ENCODE measurements around the gene KCNQ1OT1.

KCNQ1OT1 gene

DNA sequence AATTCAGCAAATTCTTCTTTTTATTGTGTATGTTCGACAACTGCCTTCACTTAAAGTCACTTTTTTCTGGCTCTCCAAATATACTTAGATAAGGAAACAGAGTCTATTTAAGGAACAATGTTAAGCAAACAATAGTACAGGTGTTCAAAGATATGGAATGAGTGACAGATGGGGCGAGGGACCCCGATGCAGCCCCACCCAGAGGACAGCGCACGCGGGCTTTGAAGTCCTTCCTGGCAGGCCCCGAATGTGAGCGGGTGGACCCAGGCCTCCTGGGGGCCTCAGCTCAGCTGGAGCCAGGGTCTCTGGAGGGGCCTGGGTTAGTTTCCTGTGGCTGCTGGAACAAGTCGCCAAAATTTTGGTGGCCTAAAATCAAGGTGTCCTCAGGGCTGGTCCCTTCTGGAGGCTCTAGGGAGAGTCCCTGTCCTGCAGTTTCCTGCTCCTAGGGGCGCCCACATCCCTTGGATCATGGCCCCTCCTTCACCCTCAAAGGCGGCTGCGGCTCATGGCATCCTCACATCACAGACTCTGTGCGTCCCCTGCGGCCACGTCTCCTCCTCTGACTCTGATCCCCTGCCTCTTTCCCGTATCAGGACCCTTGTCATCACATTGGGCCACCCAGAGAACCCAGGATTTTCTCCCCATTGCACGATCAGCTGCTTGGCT lies 40.6 kb upstream of the KCNQ1OT1 start:
- TF ChIP-seq, protein P1, sequence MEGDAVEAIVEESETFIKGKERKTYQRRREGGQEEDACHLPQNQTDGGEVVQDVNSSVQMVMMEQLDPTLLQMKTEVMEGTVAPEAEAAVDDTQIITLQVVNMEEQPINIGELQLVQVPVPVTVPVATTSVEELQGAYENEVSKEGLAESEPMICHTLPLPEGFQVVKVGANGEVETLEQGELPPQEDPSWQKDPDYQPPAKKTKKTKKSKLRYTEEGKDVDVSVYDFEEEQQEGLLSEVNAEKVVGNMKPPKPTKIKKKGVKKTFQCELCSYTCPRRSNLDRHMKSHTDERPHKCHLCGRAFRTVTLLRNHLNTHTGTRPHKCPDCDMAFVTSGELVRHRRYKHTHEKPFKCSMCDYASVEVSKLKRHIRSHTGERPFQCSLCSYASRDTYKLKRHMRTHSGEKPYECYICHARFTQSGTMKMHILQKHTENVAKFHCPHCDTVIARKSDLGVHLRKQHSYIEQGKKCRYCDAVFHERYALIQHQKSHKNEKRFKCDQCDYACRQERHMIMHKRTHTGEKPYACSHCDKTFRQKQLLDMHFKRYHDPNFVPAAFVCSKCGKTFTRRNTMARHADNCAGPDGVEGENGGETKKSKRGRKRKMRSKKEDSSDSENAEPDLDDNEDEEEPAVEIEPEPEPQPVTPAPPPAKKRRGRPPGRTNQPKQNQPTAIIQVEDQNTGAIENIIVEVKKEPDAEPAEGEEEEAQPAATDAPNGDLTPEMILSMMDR (IDR thresholded peaks at IDR 0.05; ENCODE audit: insufficient read depth, missing control alignments): no peak
- FAIRE-seq (no peak), DNase-seq (ENCODE audit: insufficient read length, low spot score) (no peak)

DNA sequence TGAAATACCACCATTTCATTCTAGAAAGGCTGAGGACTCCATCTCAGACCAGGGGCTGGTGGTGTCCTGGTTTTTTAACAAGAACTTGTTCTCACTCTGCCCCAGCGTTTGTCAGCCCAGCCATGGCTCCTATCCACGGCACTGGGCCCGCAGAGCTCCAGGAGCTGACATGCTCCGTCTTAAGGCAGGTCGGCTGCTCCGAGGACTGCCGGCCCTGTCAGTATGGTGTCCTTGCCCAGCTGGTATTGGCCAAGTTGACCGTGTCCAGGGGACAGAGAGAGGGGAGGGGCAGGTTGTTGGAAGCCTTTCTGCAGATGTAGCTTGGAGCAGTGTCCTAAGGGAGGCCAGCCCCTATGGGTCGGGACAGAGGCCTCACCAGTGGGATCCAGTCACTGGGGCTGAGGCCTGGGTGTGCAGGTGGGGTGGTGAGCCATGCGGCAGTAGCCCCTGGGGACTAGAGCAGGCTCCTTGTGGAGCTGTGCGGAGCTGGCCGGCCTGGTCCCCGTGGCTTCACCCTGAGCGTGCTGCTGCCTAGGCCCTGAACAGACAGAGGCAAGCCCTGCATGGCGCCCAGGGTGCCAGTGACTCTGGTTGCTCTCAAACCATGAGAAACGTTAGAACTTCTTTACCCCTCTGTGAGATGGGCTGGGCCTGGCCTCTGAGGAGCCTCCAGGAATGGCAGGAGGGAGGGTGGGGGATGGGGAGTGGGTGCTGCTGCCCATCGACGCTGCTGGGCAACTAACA lies 39.9 kb upstream of the KCNQ1OT1 start:
- TF ChIP-seq, protein P1 (IDR thresholded peaks at IDR 0.05; ENCODE audit: insufficient read depth, missing control alignments): no peak
- no peak for DNase-seq (ENCODE audit: insufficient read length, low spot score)
- FAIRE-seq: no peak

GRCh38 chr11:2738551-2739431 lies 39.0 kb upstream of the KCNQ1OT1 start:
- FAIRE-seq: no peak
- TF ChIP-seq, protein P1 (IDR thresholded peaks at IDR 0.05; ENCODE audit: insufficient read depth, missing control alignments): no peak

GRCh38 chr11:2737866-2738265 lies 38.1 kb upstream of the KCNQ1OT1 start:
- no peak for FAIRE-seq
- DNase-seq (ENCODE audit: insufficient read length, low spot score): no peak

More at GRCh38 chr11:2738551-2739431, 39.0 kb upstream of the KCNQ1OT1 start:
- DNase-seq (ENCODE audit: insufficient read length, low spot score): no peak

GRCh38 chr11:2737226-2737590 lies 37.4 kb upstream of the KCNQ1OT1 start:
- DNase-seq (ENCODE audit: insufficient read length, low spot score) (no peak), FAIRE-seq (no peak)
- TF ChIP-seq, protein P1 (IDR thresholded peaks at IDR 0.05; ENCODE audit: insufficient read depth, missing control alignments): no peak

More at GRCh38 chr11:2737866-2738265, 38.1 kb upstream of the KCNQ1OT1 start:
- TF ChIP-seq, protein P1 (IDR thresholded peaks at IDR 0.05; ENCODE audit: insufficient read depth, missing control alignments): no peak

DNA sequence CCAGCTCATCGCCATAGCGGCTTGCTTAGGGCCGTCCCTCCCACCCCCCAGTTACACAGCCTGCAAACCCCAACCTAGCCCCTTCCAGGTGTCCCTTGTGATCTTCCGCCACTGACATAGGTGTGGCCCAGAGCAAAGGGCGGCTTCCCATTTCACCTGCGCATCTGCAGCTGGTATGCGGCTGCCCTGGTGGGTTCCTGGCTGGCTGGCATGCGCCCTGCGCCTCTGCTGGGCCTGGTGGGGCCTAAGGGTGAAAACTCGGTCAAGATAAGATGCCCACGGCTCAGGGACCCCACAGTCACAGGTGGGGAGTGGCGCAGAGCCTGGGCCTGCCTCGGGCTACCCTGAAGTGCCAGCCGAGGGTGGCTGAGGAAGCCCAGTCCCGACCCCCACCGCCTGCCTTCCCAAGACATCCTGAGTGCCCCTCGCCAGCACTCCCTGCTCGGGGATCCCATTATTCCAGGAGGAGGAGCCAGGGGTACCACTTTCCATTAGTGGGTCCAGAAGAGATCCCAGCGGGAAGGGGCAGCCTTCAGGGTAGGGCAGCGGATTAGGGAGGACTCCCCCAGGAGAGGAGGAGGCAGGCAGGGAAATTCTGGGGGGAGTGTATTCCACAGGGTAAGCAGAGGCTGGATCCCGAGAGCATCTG lies 36.9 kb upstream of the KCNQ1OT1 start:
- DNase-seq (ENCODE audit: insufficient read length, low spot score): no peak
- TF ChIP-seq, protein P1 (IDR thresholded peaks at IDR 0.05; ENCODE audit: insufficient read depth, missing control alignments): no peak
- no peak for FAIRE-seq
